GM12878 (cell line): ENCODE results near the gene PRSS33. TPM values are rescaled to one million over a fixed set of nuclear protein-coding genes. Genes with fewer than 3 reads are reported as not detected.

Experiments
- BACH1 ChIP-seq: fragments of 450-650 bp; IDR thresholded peaks from 2 replicates; pipeline ENCODE4 v1.6.1; 2017; ENCODE audit warnings: mild to moderate bottlenecking, borderline replicate concordance
- CBFB ChIP-seq: IDR thresholded peaks from 2 replicates; pipeline ENCODE4 v1.6.1; 2016; ENCODE audit warnings: antibody characterized with exemption, low read depth
- POU2F2 ChIP-seq: IDR thresholded peaks from 3 replicates; pipeline ENCODE4 v1.6.1; 2011; ENCODE audit warnings: low read depth, mild to moderate bottlenecking, low read length, borderline replicate concordance
- polyA plus RNA-seq, 11 experiments: library from polyadenylated mRNA; depleted of rRNA in 4 of 11; unstranded in 6 of 11; stranded (reverse) in 5 of 11; fragments of >200 nt; fragmentation: Nextera tagmentation in 4 of 11; fragmentation: Illumina TruSeq in 1 of 11; extraction: Ambion mirVana in 4 of 11; extraction: Trizol in 1 of 11; gene quantifications; 1 replicate in 1 of 11; 2 replicates in 10 of 11; pipeline versions ENCODE4 v1.2.1 to v1.2.3, GENCODE V29; 2011 to 2016; ENCODE audit warnings: inconsistent platforms in 2 of 11, missing spikeins in 2 of 11, low read depth in 1 of 11
- total RNA-seq, 4 experiments: library from RNA; depleted of rRNA in 3 of 4; stranded (reverse); fragments of >200 nt in 3 of 4; fragmentation: Illumina TruSeq in 1 of 4; extraction: Trizol in 1 of 4; gene quantifications; 2 replicates each; pipeline versions ENCODE4 v1.2.1 to v1.2.3, GENCODE V29; 2013 to 2021
- TF ChIP-seq, protein P1 (sequence below): IDR thresholded peaks from 2 replicates; pipeline ENCODE4 v1.6.1; 2012; ENCODE audit warnings: improper control_type of control experiment, low read depth, low read length; ENCODE audit not compliant: insufficient replicate concordance

PRSS33 gene
- total and polyA plus RNA-seq, 10 of the 15 experiments (the other 5 are each of a cell fraction or from before 2014, with no cell fraction given) = not detected

DNA sequence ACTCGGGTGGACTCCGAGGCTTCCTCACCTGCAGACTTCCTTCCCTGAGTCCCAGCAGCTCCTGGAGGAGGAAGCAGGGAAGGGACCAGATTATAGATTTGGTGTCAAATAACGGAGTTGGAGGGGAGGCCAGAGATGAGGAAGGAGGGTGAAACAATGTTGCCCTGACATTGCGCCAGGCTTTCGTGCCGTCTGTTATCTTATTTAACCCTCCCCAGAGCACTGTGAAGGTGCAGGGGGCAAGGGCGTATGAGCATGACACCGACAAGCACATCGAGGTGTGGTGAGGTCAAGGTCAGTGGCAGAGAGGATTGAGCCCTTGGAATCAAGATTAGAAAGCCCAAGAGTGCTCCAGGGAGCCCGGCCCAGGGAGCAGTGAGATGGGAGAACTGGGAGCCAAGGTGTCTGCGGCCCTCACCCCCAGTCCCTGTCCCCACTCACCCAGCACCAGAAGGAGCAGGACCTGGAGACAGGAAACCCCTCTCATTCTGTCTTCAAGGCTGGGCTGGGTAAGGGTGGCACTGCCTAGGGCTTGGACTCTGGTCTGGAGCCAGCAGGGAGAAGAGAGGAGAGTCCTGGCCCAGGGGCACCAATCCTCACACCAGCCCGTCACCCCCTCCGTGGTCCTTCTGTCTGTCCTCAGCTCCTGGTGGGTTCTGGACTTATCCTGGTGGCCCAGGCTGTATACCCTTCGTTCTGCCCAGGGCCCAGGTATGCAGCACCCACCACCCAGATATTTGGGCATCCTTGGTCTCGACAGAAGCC, 1.1 kb downstream of the PRSS33 start (continued):
- TF ChIP-seq BACH1 = no peak
- no peak for TF ChIP-seq POU2F2
- TF ChIP-seq, protein P1, sequence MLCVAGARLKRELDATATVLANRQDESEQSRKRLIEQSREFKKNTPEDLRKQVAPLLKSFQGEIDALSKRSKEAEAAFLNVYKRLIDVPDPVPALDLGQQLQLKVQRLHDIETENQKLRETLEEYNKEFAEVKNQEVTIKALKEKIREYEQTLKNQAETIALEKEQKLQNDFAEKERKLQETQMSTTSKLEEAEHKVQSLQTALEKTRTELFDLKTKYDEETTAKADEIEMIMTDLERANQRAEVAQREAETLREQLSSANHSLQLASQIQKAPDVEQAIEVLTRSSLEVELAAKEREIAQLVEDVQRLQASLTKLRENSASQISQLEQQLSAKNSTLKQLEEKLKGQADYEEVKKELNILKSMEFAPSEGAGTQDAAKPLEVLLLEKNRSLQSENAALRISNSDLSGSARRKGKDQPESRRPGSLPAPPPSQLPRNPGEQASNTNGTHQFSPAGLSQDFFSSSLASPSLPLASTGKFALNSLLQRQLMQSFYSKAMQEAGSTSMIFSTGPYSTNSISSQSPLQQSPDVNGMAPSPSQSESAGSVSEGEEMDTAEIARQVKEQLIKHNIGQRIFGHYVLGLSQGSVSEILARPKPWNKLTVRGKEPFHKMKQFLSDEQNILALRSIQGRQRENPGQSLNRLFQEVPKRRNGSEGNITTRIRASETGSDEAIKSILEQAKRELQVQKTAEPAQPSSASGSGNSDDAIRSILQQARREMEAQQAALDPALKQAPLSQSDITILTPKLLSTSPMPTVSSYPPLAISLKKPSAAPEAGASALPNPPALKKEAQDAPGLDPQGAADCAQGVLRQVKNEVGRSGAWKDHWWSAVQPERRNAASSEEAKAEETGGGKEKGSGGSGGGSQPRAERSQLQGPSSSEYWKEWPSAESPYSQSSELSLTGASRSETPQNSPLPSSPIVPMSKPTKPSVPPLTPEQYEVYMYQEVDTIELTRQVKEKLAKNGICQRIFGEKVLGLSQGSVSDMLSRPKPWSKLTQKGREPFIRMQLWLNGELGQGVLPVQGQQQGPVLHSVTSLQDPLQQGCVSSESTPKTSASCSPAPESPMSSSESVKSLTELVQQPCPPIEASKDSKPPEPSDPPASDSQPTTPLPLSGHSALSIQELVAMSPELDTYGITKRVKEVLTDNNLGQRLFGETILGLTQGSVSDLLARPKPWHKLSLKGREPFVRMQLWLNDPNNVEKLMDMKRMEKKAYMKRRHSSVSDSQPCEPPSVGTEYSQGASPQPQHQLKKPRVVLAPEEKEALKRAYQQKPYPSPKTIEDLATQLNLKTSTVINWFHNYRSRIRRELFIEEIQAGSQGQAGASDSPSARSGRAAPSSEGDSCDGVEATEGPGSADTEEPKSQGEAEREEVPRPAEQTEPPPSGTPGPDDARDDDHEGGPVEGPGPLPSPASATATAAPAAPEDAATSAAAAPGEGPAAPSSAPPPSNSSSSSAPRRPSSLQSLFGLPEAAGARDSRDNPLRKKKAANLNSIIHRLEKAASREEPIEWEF = no peak
- no peak for TF ChIP-seq CBFB
